Thoracic aorta (tissue), 2 donors: ENCODE measurements around the gene GRIK4. TPM values are rescaled to one million over a fixed set of nuclear protein-coding genes. Genes with fewer than 3 reads are reported as not detected.

Experiments used
- ATAC-seq: fragments of 150-250 bp; one replicate; pipeline ENCODE4 v1.8.0; 2017; ENCODE audit warnings: low read depth; ENCODE audit not compliant: insufficient number of reproducible peaks, low FRiP score
- DNase-seq: peaks from one replicate; pipeline ENCODE4 v3.0.0-alpha.2; 2020; ENCODE audit warnings: low spot score
- H3K27ac ChIP-seq, 2 donors: fragments of 200-600 bp; sonication (generic); 1 replicate in 1 of 2; 2 replicates in 1 of 2; pipeline ENCODE4 v1.5.1; 2016; ENCODE audit warnings: mild to moderate bottlenecking in 2 of 2, moderate library complexity in 2 of 2
- H3K27me3 ChIP-seq: fragments of 200-600 bp; sonication (generic); replicated peaks from 2 replicates; pipeline ENCODE4 v1.6.0; 2016; ENCODE audit warnings: mild to moderate bottlenecking; ENCODE audit not compliant: insufficient read depth
- H3K36me3 ChIP-seq: fragments of 200-600 bp; sonication (generic); one replicate; pipeline ENCODE4 v1.5.1; 2016
- H3K4me1 ChIP-seq, 2 donors: fragments of 200-600 bp; sonication (generic); 1 replicate in 1 of 2; 2 replicates in 1 of 2; pipeline versions ENCODE4 v1.5.1 to v1.6.0; 2016; ENCODE audit warnings: low read depth in 2 of 2, mild to moderate bottlenecking in 1 of 2; ENCODE audit not compliant: control insufficient read depth in 1 of 2
- H3K4me3 ChIP-seq: fragments of 200-600 bp; sonication (generic); 2 replicates; pipeline ENCODE4 v1.5.1; 2016; ENCODE audit warnings: mild to moderate bottlenecking
- H3K9me3 ChIP-seq: fragments of 200-600 bp; sonication (generic); 2 replicates; pipeline ENCODE4 v1.5.1; 2016
- CTCF ChIP-seq: fragments of 200-600 bp; sonication (generic); IDR thresholded peaks from one replicate; pipeline ENCODE4 v1.5.1; 2019; ENCODE audit warnings: antibody characterized with exemption
- total RNA-seq, 2 donors: library from RNA; depleted of rRNA; stranded (reverse); fragments of >200 nt; gene quantifications; one replicate each; pipeline versions ENCODE4 v1.1.0 to v1.2.3, GENCODE V29; 2016

The GRIK4 gene
- total RNA-seq, 2 donors from 2014 or later: not detected

GRCh38 chr11:120740380-120740779, 228.8 kb downstream of the GRIK4 start:
- DNase-seq (no peak), ATAC-seq (no peak)
- Histone ChIP-seq H3K36me3 (no peaks in the 10 kb centered on the region), H3K9me3 (no peaks in the 10 kb centered on the region), H3K4me3 (no peak overlapping the region), H3K27ac (no peak overlapping the region), H3K27me3 (no peaks in the 10 kb centered on the region), H3K4me1 (no peaks in the 10 kb centered on the region)
- TF ChIP-seq CTCF: no peak

- Histone ChIP-seq H3K4me1 (no peaks in the 10 kb centered on the region), H3K9me3 (no peaks in the 10 kb centered on the region), H3K27ac (no peak overlapping the region), H3K4me3 (no peak overlapping the region), H3K36me3 (no peaks in the 10 kb centered on the region), H3K27me3 (no peaks in the 10 kb centered on the region)
- no peak for ATAC-seq
- no peak for TF ChIP-seq CTCF
- no peak for DNase-seq
Observed at GRCh38 chr11:120744016-120744994, 232.8 kb downstream of the GRIK4 start.

GRCh38 chr11:120746376-120746775, 234.8 kb downstream of the GRIK4 start:
- DNase-seq (no peak), ATAC-seq (no peak)
- H3K27ac ChIP-seq: no peak overlapping the region
- no peak overlapping the region for H3K4me3 ChIP-seq
- no peaks in the 10 kb centered on the region for H3K4me1 ChIP-seq
- no peaks in the 10 kb centered on the region for H3K36me3 ChIP-seq
- no peaks in the 10 kb centered on the region for H3K27me3 ChIP-seq
- TF ChIP-seq CTCF: no peak
- no peaks in the 10 kb centered on the region for H3K9me3 ChIP-seq

GRCh38 chr11:120746836-120747609, 235.5 kb downstream of the GRIK4 start:
- H3K4me3 ChIP-seq: no peak overlapping the region
- H3K36me3 ChIP-seq: no peaks in the 10 kb centered on the region
- DNase-seq: no peak
- H3K27ac ChIP-seq: no peak overlapping the region
- H3K9me3 ChIP-seq: no peaks in the 10 kb centered on the region
- ATAC-seq: no peak
- H3K4me1 ChIP-seq: no peaks in the 10 kb centered on the region
- H3K27me3 ChIP-seq: no peaks in the 10 kb centered on the region
- no peak for TF ChIP-seq CTCF
